Loucy (cell line): ENCODE data around the gene PBX2.

Experiments
- H2AFZ ChIP-seq: fragments of 200-600 bp; sonication (generic); 2 replicates; pipeline ENCODE4 v1.6.0; 2016; ENCODE audit warnings: antibody characterized with exemption, mild to moderate bottlenecking, low read length, moderate library complexity
- H3F3A ChIP-seq: fragments of 200-600 bp; 2 replicates; pipeline ENCODE4 v1.6.0; 2016; ENCODE audit warnings: antibody characterized with exemption, low read depth, mild to moderate bottlenecking
- H3K27me3 ChIP-seq: fragments of 200-600 bp; sonication (generic); 2 replicates; pipeline ENCODE4 v1.6.1; 2014; ENCODE audit warnings: low read length, mild to moderate bottlenecking; ENCODE audit not compliant: insufficient read depth, poor library complexity, severe bottlenecking
- H3K36me3 ChIP-seq: fragments of 200-600 bp; sonication (generic); 2 replicates; pipeline ENCODE4 v1.6.1; 2016; ENCODE audit warnings: low read length; ENCODE audit not compliant: insufficient read depth
- H3K4me1 ChIP-seq: fragments of 200-600 bp; sonication (generic); 2 replicates; pipeline ENCODE4 v1.5.1; 2014; ENCODE audit warnings: low read length, mild to moderate bottlenecking; ENCODE audit not compliant: insufficient read depth, poor library complexity, severe bottlenecking
- H3K4me2 ChIP-seq: fragments of 200-600 bp; sonication (generic); 2 replicates; pipeline ENCODE4 v1.6.0; 2014; ENCODE audit warnings: antibody characterized with exemption, low read length, low read depth, mild to moderate bottlenecking; ENCODE audit not compliant: poor library complexity, severe bottlenecking
- H3K4me3 ChIP-seq: fragments of 200-600 bp; sonication (generic); 2 replicates; pipeline ENCODE4 v1.5.1; 2014; ENCODE audit warnings: low read length, mild to moderate bottlenecking, mixed read lengths; ENCODE audit not compliant: poor library complexity, severe bottlenecking
- H3K79me2 ChIP-seq: fragments of 200-600 bp; sonication (generic); 2 replicates; pipeline ENCODE4 v1.6.1; 2014; ENCODE audit warnings: low read length; ENCODE audit not compliant: insufficient read depth
- H3K9ac ChIP-seq: fragments of 200-600 bp; sonication (generic); 2 replicates; pipeline ENCODE4 v1.6.0; 2014; ENCODE audit warnings: mild to moderate bottlenecking, low read depth, low read length, moderate library complexity; ENCODE audit not compliant: poor library complexity, severe bottlenecking
- H3K9me2 ChIP-seq: fragments of 200-600 bp; sonication (generic); replicated peaks from 2 replicates; pipeline ENCODE4 v1.6.1; 2016; ENCODE audit warnings: low read depth, low read length, mixed read lengths
- H3K9me3 ChIP-seq: fragments of 200-600 bp; sonication (generic); 2 replicates; pipeline ENCODE4 v1.6.1; 2014; ENCODE audit warnings: mild to moderate bottlenecking, antibody characterized with exemption, low read length, low read depth; ENCODE audit not compliant: insufficient read depth
- H4K20me1 ChIP-seq: fragments of 200-600 bp; sonication (generic); 2 replicates; pipeline ENCODE4 v1.6.0; 2014; ENCODE audit warnings: antibody characterized with exemption, low read length, mild to moderate bottlenecking; ENCODE audit not compliant: insufficient read depth, poor library complexity, severe bottlenecking
- EZH2phosphoT487 ChIP-seq: fragments of 200-600 bp; IDR thresholded peaks from 2 replicates; pipeline ENCODE4 v1.6.1; 2018; ENCODE audit warnings: antibody characterized with exemption, mild to moderate bottlenecking, moderate library complexity, borderline replicate concordance
- TF ChIP-seq, protein P1 (sequence below): fragments of 200-600 bp; sonication (generic); conservative IDR thresholded peaks from 2 replicates; pipeline ENCODE4 v1.5.1; 2014; ENCODE audit warnings: mild to moderate bottlenecking, antibody characterized with exemption, low read length

Gene PBX2, protein sequence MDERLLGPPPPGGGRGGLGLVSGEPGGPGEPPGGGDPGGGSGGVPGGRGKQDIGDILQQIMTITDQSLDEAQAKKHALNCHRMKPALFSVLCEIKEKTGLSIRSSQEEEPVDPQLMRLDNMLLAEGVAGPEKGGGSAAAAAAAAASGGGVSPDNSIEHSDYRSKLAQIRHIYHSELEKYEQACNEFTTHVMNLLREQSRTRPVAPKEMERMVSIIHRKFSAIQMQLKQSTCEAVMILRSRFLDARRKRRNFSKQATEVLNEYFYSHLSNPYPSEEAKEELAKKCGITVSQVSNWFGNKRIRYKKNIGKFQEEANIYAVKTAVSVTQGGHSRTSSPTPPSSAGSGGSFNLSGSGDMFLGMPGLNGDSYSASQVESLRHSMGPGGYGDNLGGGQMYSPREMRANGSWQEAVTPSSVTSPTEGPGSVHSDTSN

GRCh38 chr6:32190054-32190851 is at the start of gene PBX2:
Gene PBX2 (minus strand): TSS chr6:32190202. CDS start chr6:32189915, 287 bp downstream.
- no peaks in the 10 kb centered on the region for H3K9me3 ChIP-seq
- peaks cover 11% of the 10 kb centered on the region for H4K20me1 ChIP-seq
- H3K79me2 ChIP-seq, result peaks cover 79% of the 10 kb centered on the region
- H3K4me3 ChIP-seq, result peak within 1 kb of the TSS; percentile 91
- no peaks in the 10 kb centered on the region for H3K27me3 ChIP-seq
- H3K9me2 ChIP-seq, result no peaks in the 10 kb centered on the region
- H3F3A ChIP-seq, result no peaks in the 10 kb centered on the region
- H3K36me3 ChIP-seq, result peaks cover 15% of the 10 kb centered on the region; the same call in 1 of the 2 replicates
- no peak for TF ChIP-seq EZH2phosphoT487
- TF ChIP-seq, protein P1, sequence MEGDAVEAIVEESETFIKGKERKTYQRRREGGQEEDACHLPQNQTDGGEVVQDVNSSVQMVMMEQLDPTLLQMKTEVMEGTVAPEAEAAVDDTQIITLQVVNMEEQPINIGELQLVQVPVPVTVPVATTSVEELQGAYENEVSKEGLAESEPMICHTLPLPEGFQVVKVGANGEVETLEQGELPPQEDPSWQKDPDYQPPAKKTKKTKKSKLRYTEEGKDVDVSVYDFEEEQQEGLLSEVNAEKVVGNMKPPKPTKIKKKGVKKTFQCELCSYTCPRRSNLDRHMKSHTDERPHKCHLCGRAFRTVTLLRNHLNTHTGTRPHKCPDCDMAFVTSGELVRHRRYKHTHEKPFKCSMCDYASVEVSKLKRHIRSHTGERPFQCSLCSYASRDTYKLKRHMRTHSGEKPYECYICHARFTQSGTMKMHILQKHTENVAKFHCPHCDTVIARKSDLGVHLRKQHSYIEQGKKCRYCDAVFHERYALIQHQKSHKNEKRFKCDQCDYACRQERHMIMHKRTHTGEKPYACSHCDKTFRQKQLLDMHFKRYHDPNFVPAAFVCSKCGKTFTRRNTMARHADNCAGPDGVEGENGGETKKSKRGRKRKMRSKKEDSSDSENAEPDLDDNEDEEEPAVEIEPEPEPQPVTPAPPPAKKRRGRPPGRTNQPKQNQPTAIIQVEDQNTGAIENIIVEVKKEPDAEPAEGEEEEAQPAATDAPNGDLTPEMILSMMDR, result no peak
- peak within 1 kb of the TSS; percentile 99 for H3K4me2 ChIP-seq
- H3K9ac ChIP-seq, result peak within 1 kb of the TSS; percentile 96
- peaks cover 57% of the 10 kb centered on the region for H3K4me1 ChIP-seq
- no peak within 1 kb of the TSS for H2AFZ ChIP-seq

DNA sequence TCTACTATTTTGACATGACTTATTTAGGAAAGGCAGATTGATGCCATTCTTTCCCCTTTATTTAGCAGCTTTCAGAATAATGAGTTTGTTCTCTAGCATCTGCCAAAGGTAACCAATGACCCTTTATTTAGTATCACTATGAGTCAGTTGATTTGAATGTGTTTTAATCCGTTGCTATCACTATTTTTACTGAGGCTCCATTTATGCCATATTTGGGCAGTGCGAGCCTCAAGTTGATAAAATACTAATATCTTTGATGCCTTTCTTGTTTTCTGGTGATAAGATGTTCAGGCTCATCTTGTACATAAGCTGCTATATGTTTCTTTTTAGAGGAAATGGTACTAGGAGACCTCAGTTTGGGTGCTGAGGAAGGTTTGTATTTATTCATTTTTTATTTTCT is 49.5 kb upstream of the PBX2 start:
- Histone ChIP-seq H3K9ac (no peak overlapping the region), H3K4me2 (no peak overlapping the region), H3K9me2 (no peaks in the 10 kb centered on the region), H4K20me1 (no peaks in the 10 kb centered on the region), H3K27me3 (no peaks in the 10 kb centered on the region), H2AFZ (no peak overlapping the region), H3K4me3 (no peak overlapping the region), H3K79me2 (no peaks in the 10 kb centered on the region), H3F3A (no peaks in the 10 kb centered on the region), H3K36me3 (no peaks in the 10 kb centered on the region), H3K4me1 (no peaks in the 10 kb centered on the region), H3K9me3 (no peaks in the 10 kb centered on the region)
- TF ChIP-seq EZH2phosphoT487, result no peak
- TF ChIP-seq, protein P1, result no peak

DNA sequence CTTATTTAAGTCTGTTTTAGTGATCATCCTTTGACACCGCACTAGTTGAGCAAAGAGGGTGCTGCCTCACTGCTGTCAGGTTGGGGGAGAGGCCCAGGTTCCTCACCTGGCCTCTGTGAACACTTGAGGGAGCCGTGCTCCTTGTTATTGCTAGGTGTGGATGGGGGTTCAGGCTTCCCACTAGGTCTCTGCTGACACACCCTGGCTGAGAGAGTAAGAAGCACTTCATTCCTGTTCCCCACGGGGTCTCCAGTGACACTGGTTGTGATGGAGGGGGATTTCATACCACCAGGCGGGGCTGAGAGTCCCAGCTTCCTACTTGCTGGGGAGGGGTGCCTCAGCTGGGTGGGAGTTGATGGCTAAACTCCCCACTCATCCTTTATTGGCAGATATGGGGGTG is 44.9 kb upstream of the PBX2 start:
- Histone ChIP-seq H3K27me3 (no peaks in the 10 kb centered on the region), H3K9me3 (no peaks in the 10 kb centered on the region), H2AFZ (no peak overlapping the region), H3K9me2 (no peaks in the 10 kb centered on the region), H3K4me3 (no peak overlapping the region), H3K79me2 (no peaks in the 10 kb centered on the region), H3K4me1 (no peaks in the 10 kb centered on the region), H3K36me3 (no peaks in the 10 kb centered on the region), H3F3A (no peaks in the 10 kb centered on the region), H4K20me1 (no peaks in the 10 kb centered on the region), H3K4me2 (no peak overlapping the region), H3K9ac (no peak overlapping the region)
- no peak for TF ChIP-seq EZH2phosphoT487
- TF ChIP-seq, protein P1, result peak; percentile 57
